ENCODE measurements around the gene AJM1.

The AJM1 gene

DNA sequence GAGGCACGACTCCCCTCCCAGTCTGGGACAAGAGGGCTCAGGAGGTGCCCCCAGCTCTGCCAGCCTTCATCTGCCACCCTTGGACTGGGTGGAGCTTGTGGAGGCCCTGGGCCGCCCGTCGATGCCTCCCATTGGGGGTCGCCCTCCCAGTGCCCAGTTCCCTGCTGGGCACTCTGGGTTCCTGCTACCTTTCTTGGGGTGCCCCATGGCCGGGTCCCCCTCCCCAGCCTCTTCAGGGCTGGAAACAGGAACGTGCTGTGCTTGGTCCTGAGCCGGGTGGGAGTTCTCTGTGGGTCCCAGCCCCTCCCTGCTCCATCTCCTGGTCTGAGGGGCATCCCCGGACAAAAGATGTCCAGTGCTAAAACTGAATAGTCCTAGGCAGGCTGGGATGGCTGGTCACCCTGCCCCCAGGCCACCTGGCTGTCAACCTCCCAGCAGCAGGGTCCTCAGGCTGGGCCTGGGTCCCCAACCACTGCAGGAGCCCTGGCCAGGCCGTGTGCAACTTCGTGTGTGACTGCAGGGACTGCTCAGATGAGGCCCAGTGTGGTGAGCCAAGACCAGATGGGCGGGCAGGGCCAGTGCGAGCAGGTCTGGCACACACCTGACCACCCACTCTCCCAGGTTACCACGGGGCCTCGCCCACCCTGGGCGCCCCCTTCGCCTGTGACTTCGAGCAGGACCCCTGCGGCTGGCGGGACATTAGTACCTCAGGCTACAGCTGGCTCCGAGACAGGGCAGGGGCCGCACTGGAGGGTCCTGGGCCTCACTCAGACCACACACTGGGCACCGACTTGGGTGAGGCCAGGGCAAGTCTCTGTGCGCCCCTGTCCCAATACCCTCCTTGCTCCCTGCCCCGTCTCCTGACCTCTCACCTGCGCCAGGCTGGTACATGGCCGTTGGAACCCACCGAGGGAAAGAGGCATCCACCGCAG is 10.7 kb downstream of the AJM1 start:
- H3K4me1 ChIP-seq (ENCODE audit: low read depth, poor library complexity, severe bottlenecking): peaks cover 2% of the 10 kb centered on the region
- no peak overlapping the region for H3K27ac ChIP-seq
- no peaks in the 10 kb centered on the region for H3K79me2 ChIP-seq (ENCODE audit: insufficient read depth, low read depth)
- H4K20me1 ChIP-seq (ENCODE audit: insufficient read depth): no peaks in the 10 kb centered on the region
- TF ChIP-seq, protein P1, sequence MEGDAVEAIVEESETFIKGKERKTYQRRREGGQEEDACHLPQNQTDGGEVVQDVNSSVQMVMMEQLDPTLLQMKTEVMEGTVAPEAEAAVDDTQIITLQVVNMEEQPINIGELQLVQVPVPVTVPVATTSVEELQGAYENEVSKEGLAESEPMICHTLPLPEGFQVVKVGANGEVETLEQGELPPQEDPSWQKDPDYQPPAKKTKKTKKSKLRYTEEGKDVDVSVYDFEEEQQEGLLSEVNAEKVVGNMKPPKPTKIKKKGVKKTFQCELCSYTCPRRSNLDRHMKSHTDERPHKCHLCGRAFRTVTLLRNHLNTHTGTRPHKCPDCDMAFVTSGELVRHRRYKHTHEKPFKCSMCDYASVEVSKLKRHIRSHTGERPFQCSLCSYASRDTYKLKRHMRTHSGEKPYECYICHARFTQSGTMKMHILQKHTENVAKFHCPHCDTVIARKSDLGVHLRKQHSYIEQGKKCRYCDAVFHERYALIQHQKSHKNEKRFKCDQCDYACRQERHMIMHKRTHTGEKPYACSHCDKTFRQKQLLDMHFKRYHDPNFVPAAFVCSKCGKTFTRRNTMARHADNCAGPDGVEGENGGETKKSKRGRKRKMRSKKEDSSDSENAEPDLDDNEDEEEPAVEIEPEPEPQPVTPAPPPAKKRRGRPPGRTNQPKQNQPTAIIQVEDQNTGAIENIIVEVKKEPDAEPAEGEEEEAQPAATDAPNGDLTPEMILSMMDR (conservative IDR thresholded peaks at IDR 0.05; ENCODE audit: low read depth, low read length): no peak
- H2AFZ ChIP-seq (ENCODE audit: low read depth): no peak overlapping the region
- H3K4me3 ChIP-seq (IDR thresholded peaks at IDR 0.05; ENCODE audit: insufficient read depth, low read depth, low read length): no peak overlapping the region
- no peaks in the 10 kb centered on the region for H3K36me3 ChIP-seq (ENCODE audit: insufficient read depth)
- H3K27me3 ChIP-seq (ENCODE audit: insufficient read depth, low read depth): no peaks in the 10 kb centered on the region
- H3K9ac ChIP-seq: no peak overlapping the region
- no peak overlapping the region for H3K4me2 ChIP-seq

DNA sequence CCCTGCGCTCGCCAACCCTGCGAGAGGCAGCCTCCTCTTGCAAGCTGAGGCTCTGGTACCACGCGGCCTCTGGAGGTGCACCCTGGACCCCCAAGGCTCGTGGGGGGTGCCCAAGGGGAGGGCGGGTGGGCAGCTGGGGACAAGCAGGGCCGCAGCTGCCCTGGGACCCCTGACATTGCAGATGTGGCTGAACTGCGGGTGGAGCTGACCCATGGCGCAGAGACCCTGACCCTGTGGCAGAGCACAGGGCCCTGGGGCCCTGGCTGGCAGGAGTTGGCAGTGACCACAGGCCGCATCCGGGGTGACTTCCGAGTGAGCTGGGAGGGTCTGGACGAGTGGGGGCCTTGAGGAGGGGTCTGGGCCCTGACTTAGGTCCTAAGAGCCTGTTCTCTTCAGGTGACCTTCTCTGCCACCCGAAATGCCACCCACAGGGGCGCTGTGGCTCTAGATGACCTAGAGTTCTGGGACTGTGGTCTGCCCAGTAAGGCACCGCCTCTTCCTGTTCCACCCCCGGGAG is 11.4 kb downstream of the AJM1 start:
- peaks cover 2% of the 10 kb centered on the region for H3K4me1 ChIP-seq (ENCODE audit: low read depth, poor library complexity, severe bottlenecking)
- H3K36me3 ChIP-seq (ENCODE audit: insufficient read depth): no peaks in the 10 kb centered on the region
- no peak overlapping the region for H3K27ac ChIP-seq
- H4K20me1 ChIP-seq (ENCODE audit: insufficient read depth): no peaks in the 10 kb centered on the region
- TF ChIP-seq, protein P1 (conservative IDR thresholded peaks at IDR 0.05; ENCODE audit: low read depth, low read length): no peak
- H3K27me3 ChIP-seq (ENCODE audit: insufficient read depth, low read depth): no peaks in the 10 kb centered on the region
- H3K79me2 ChIP-seq (ENCODE audit: insufficient read depth, low read depth): no peaks in the 10 kb centered on the region
- no peak overlapping the region for H3K9ac ChIP-seq
- H3K4me2 ChIP-seq: no peak overlapping the region
- no peak overlapping the region for H3K4me3 ChIP-seq (IDR thresholded peaks at IDR 0.05; ENCODE audit: insufficient read depth, low read depth, low read length)
- H2AFZ ChIP-seq (ENCODE audit: low read depth): no peak overlapping the region

DNA sequence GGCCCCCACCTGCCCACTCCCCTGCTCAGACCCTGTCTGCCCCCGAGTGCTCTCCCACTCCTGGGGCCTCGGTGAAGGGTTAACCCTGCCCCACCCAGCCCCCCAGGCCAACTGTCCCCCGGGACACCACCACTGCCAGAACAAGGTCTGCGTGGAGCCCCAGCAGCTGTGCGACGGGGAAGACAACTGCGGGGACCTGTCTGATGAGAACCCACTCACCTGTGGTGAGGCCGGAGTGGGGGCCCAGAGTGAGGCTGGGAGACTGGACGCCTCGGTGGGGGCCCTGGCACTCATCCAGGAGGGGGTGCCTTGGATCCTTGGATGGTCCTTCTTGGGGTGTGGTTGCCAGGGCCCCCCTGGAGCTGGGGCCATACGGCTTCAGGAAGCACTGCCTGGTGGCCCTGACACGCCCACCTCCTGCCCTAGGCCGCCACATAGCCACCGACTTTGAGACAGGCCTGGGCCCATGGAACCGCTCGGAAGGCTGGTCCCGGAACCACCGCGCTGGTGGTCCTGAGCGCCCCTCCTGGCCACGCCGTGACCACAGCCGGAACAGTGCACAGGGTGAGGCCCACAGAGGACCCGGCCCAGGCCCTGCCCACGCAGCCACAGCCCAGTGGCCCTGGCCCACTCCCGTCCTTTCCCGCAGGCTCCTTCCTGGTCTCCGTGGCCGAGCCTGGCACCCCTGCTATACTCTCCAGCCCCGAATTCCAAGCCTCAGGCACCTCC is 12.0 kb downstream of the AJM1 start:
- no peaks in the 10 kb centered on the region for H3K36me3 ChIP-seq (ENCODE audit: insufficient read depth)
- no peak overlapping the region for H3K4me2 ChIP-seq
- TF ChIP-seq, protein P1 (conservative IDR thresholded peaks at IDR 0.05; ENCODE audit: low read depth, low read length): no peak
- no peaks in the 10 kb centered on the region for H3K27me3 ChIP-seq (ENCODE audit: insufficient read depth, low read depth)
- no peaks in the 10 kb centered on the region for H4K20me1 ChIP-seq (ENCODE audit: insufficient read depth)
- no peak overlapping the region for H3K9ac ChIP-seq
- no peak overlapping the region for H3K4me3 ChIP-seq (IDR thresholded peaks at IDR 0.05; ENCODE audit: insufficient read depth, low read depth, low read length)
- no peak overlapping the region for H3K27ac ChIP-seq
- no peaks in the 10 kb centered on the region for H3K79me2 ChIP-seq (ENCODE audit: insufficient read depth, low read depth)
- H2AFZ ChIP-seq (ENCODE audit: low read depth): no peak overlapping the region
- H3K4me1 ChIP-seq (ENCODE audit: low read depth, poor library complexity, severe bottlenecking): peaks cover 2% of the 10 kb centered on the region

DNA sequence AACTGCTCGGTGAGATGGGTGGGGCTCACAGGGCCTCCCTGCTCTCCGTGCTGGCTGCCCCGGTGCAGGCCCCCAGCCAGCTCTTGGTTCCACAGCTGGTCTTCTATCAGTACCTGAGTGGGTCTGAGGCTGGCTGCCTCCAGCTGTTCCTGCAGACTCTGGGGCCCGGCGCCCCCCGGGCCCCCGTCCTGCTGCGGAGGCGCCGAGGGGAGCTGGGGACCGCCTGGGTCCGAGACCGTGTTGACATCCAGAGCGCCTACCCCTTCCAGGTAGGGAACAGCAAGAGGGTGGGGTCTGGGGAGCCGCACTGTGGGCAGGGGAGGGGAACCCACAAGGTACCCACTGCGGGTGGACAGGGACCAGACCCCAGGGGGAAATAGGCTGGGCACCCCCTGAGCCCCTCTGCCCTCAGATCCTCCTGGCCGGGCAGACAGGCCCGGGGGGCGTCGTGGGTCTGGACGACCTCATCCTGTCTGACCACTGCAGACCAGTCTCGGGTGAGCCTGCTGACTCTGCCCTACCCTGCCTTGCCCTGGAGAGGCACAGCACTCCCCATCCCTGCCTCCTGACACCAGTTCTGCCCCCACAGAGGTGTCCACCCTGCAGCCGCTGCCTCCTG is 12.7 kb downstream of the AJM1 start:
- Histone ChIP-seq H3K4me1 (ENCODE audit: low read depth, poor library complexity, severe bottlenecking) (no peaks in the 10 kb centered on the region), H3K4me3 (IDR thresholded peaks at IDR 0.05; ENCODE audit: insufficient read depth, low read depth, low read length) (no peak overlapping the region), H3K4me2 (no peak overlapping the region), H2AFZ (ENCODE audit: low read depth) (no peak overlapping the region), H3K79me2 (ENCODE audit: insufficient read depth, low read depth) (no peaks in the 10 kb centered on the region), H3K36me3 (ENCODE audit: insufficient read depth) (no peaks in the 10 kb centered on the region), H3K9ac (no peak overlapping the region), H3K27ac (no peak overlapping the region), H4K20me1 (ENCODE audit: insufficient read depth) (no peaks in the 10 kb centered on the region), H3K27me3 (ENCODE audit: insufficient read depth, low read depth) (no peaks in the 10 kb centered on the region)
- TF ChIP-seq, protein P1 (conservative IDR thresholded peaks at IDR 0.05; ENCODE audit: low read depth, low read length): no peak

All from KMS-11 (cell line).